ENCODE data around the gene MAGOH. TPM values are rescaled to one million over a fixed set of nuclear protein-coding genes. Genes with fewer than 3 reads are reported as not detected.

The MAGOH gene
- total and polyA plus RNA-seq, 10 of the 15 experiments (the other 5 are each of a cell fraction or from before 2014, with no cell fraction given), result 62.6 to 261 (median 89.8) TPM

GRCh38 chr1:53196485-53197290 lies 41.6 kb downstream of the MAGOH start, which contains the start of gene CPT2 (continued):
- TF ChIP-seq NBN (IDR thresholded peaks at IDR 0.05) (no peak), ZSCAN29 (IDR thresholded peaks at IDR 0.05) (0 out of 2 replicates have a peak, but pooled peaks have one; percentile 36), YY1 (IDR thresholded peaks at IDR 0.05; ENCODE audit: low read depth, low read length) (peak; percentile 50), RBBP5 (conservative IDR thresholded peaks at IDR 0.05) (no peak), NFYB (IDR thresholded peaks at IDR 0.05; ENCODE audit: insufficient read depth, low read depth, low read length) (no peak), NRF1 (conservative IDR thresholded peaks at IDR 0.05; ENCODE audit: low read depth, low read length) (no peak), ASH2L (IDR thresholded peaks at IDR 0.05; ENCODE audit: borderline replicate concordance, low read depth) (no peak), ZNF274 (IDR thresholded peaks at IDR 0.05; ENCODE audit: insufficient read depth, insufficient read length) (no peak), IRF4 (IDR thresholded peaks at IDR 0.05; ENCODE audit: low read depth, low read length) (no peak), USF1 (IDR thresholded peaks at IDR 0.05; ENCODE audit: borderline replicate concordance, extremely low read length, insufficient read depth, low read depth, low read length) (no peak), ATF2 (IDR thresholded peaks at IDR 0.05; ENCODE audit: low read length) (no peak), SIN3A (IDR thresholded peaks at IDR 0.05; ENCODE audit: low read depth, low read length) (peak; percentile 68; the same call in 1 of the 2 replicates), IRF5 (IDR thresholded peaks at IDR 0.05; ENCODE audit: borderline replicate concordance) (no peak), CREM (IDR thresholded peaks at IDR 0.05; ENCODE audit: low read depth) (0 out of 2 replicates have a peak, but pooled peaks have one; percentile 5), ETV6 (conservative IDR thresholded peaks at IDR 0.05 in 1 of 2, IDR thresholded peaks at IDR 0.05 in 1 of 2; ENCODE audit: borderline replicate concordance in 1 of 2, low read depth in 1 of 2) (no peak), ZBTB33 (IDR thresholded peaks at IDR 0.05) (no peak), ZNF687 (IDR thresholded peaks at IDR 0.05) (peak; percentile 85), CBX5 (IDR thresholded peaks at IDR 0.05; ENCODE audit: low read depth) (no peak)

All from GM12878 (cell line).